ENCODE data around the gene CCDC88C. TPM values are rescaled to one million over a fixed set of nuclear protein-coding genes. Genes with fewer than 3 reads are reported as not detected.

CCDC88C gene
- total RNA-seq, 1 donor: under 0.01 TPM

- no peak for TF ChIP-seq CTCF (IDR thresholded peaks at IDR 0.05; ENCODE audit: insufficient read depth, low read depth, low read length)
- H3K4me3 ChIP-seq (ENCODE audit: low read depth, low read length): no peak overlapping the region
- DNase-seq (ENCODE audit: low read depth): no peak
Measured at GRCh38 chr14:91293281-91293680, 124.3 kb downstream of the CCDC88C start.

- TF ChIP-seq CTCF (IDR thresholded peaks at IDR 0.05; ENCODE audit: insufficient read depth, low read depth, low read length): no peak
Measured at GRCh38 chr14:91292491-91292890, 125.1 kb downstream of the CCDC88C start.

GRCh38 chr14:91291786-91292405 lies 125.7 kb downstream of the CCDC88C start:
- H3K4me3 ChIP-seq (ENCODE audit: low read depth, low read length): no peak overlapping the region
- DNase-seq (ENCODE audit: low read depth): no peak
- no peak for TF ChIP-seq CTCF (IDR thresholded peaks at IDR 0.05; ENCODE audit: insufficient read depth, low read depth, low read length)

More at GRCh38 chr14:91292491-91292890, 125.1 kb downstream of the CCDC88C start:
- no peak overlapping the region for H3K4me3 ChIP-seq (ENCODE audit: low read depth, low read length)
- DNase-seq (ENCODE audit: low read depth): no peak

- no peak for TF ChIP-seq CTCF (IDR thresholded peaks at IDR 0.05; ENCODE audit: insufficient read depth, low read depth, low read length)
- no peak overlapping the region for H3K4me3 ChIP-seq (ENCODE audit: low read depth, low read length)
- no peak for DNase-seq (ENCODE audit: low read depth)
Measured at GRCh38 chr14:91290986-91291385, 126.6 kb downstream of the CCDC88C start.

GRCh38 chr14:91289464-91289863 lies 128.2 kb downstream of the CCDC88C start:
- no peak overlapping the region for H3K4me3 ChIP-seq (ENCODE audit: low read depth, low read length)
- DNase-seq (ENCODE audit: low read depth): no peak
- no peak for TF ChIP-seq CTCF (IDR thresholded peaks at IDR 0.05; ENCODE audit: insufficient read depth, low read depth, low read length)

- DNase-seq (ENCODE audit: low read depth): no peak
- no peak for TF ChIP-seq CTCF (IDR thresholded peaks at IDR 0.05; ENCODE audit: insufficient read depth, low read depth, low read length)
Measured at GRCh38 chr14:91288876-91289275, 128.7 kb downstream of the CCDC88C start.

GRCh38 chr14:91286530-91286937 lies 131.1 kb downstream of the CCDC88C start:
- H3K4me3 ChIP-seq (ENCODE audit: low read depth, low read length): no peak overlapping the region
- peak; percentile 72 for DNase-seq (ENCODE audit: low read depth)
- peak; percentile 90 for TF ChIP-seq CTCF (IDR thresholded peaks at IDR 0.05; ENCODE audit: insufficient read depth, low read depth, low read length)

More at GRCh38 chr14:91288876-91289275, 128.7 kb downstream of the CCDC88C start:
- no peak overlapping the region for H3K4me3 ChIP-seq (ENCODE audit: low read depth, low read length)

All from fibroblast of villous mesenchyme (primary cell).